Germinal center (tissue), 1 donor: ENCODE data around the gene MYOZ3.

Experiments
- DNase-seq: peaks from one replicate; pipeline ENCODE4 v3.0.0; 2012; ENCODE audit warnings: mixed read lengths, low spot score

MYOZ3 gene

GRCh38 chr5:150627731-150628545 is 33.1 kb upstream of the MYOZ3 start:
- no peak for DNase-seq

GRCh38 chr5:150628936-150629485 is 32.0 kb upstream of the MYOZ3 start:
- DNase-seq = no peak

DNA sequence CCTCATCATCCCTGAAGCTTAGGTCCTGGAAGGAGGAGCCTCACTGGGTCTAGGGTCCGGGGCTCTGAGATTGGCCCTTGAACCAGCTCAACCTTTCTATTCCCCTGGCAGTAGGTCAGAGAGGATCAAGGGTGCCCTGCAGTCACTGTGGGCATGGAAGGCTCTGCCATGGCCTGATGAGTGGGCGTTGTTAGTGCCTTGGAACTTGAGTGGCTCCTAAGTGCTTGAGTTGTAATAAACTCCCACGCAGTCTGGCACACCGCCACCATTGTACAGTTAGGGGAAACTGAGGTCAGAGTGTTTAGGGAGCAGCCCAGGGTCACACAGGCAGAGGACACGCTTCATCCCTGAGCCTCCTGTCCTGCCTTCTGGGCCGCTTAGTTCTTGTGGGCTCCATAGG is 31.0 kb upstream of the MYOZ3 start:
- DNase-seq = no peak

- no peak for DNase-seq
These were observed 30.4 kb upstream of the MYOZ3 start for GRCh38 chr5:150630461-150631325.

GRCh38 chr5:150631326-150631701 is 29.7 kb upstream of the MYOZ3 start:
- no peak for DNase-seq

- DNase-seq = no peak
These were observed 28.5 kb upstream of the MYOZ3 start for GRCh38 chr5:150632305-150633160.

DNA sequence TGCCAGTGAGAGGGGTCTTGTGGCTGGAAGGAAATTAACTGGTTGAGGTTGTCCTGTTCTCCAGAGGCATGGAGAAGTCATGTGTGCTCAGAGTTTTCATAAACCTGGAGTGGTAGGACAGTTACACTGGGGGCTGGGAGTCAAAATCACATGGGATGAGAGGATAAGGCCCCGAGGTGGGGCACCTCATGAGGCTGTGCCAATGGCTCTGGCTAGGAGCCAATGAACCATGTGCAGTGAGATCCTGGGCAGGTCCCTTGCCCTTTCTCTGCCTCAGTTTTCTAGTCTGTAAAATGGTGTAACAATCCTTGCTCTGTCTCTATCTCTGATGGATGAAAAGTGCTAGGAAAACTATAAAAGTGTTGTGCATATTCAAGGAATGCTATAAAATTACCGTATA is 27.6 kb upstream of the MYOZ3 start:
- no peak for DNase-seq

DNA sequence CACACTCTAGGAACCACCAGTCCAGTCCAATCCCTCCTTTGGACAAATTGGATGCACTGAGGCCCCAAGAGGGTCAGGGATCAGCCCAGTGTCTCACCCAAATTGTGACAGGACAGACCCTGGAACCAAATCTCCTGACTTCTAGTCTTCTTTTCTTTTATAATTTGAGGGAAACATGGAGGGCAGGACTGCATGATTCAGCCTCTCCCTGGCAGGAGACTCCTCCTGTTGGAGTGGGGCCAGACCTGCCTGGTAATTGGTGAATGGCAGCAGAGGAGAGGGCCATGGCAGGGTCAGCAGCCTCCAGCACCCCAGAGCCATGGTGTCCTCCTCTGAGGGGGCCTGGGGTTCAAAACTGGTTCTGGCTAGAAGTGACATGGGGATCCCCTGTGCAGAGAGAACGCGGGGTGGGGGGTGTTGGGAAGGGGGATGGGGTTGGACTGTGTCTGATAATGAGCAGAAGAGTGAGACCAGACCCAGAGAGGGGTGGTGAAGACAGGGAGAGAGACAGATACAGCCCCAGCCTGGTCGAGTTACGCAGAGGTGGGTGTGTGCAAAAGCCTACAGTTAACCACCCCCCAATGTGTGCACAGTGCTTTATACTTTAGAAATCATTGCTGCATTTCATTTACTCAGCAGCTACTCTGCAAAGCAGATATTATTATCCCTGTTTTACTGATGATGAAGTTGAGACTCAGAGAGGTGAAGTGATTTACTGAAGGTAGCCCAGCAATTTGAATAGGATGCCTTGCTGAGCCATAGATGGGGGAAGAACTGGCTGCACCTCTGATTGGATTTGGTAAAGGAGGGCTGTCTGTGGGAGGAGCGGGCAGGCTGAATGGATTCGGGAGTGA is 24.4 kb upstream of the MYOZ3 start:
- DNase-seq = no peak

- DNase-seq = no peak
These were observed 23.6 kb upstream of the MYOZ3 start for GRCh38 chr5:150637245-150638052.

GRCh38 chr5:150638053-150638444 is 23.0 kb upstream of the MYOZ3 start:
- no peak for DNase-seq

- DNase-seq = no peak
These were observed 22.3 kb upstream of the MYOZ3 start for GRCh38 chr5:150638488-150639376.

DNA sequence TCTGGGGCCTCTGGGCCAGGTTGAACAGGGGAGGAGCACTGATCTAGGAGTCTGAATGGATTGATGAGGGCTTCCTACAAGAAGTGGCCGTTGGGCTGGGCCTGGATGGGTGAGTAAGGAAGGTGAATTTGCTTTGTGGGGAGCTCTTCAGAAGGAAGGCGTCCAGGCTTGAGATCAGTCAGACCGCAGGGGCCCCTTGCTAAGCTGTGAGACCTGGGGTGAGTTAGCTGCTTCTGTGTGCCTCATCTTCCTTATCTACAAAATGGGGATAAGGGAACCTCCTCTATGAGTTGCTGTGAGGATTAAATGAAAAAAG is 21.7 kb upstream of the MYOZ3 start:
- DNase-seq = no peak

DNA sequence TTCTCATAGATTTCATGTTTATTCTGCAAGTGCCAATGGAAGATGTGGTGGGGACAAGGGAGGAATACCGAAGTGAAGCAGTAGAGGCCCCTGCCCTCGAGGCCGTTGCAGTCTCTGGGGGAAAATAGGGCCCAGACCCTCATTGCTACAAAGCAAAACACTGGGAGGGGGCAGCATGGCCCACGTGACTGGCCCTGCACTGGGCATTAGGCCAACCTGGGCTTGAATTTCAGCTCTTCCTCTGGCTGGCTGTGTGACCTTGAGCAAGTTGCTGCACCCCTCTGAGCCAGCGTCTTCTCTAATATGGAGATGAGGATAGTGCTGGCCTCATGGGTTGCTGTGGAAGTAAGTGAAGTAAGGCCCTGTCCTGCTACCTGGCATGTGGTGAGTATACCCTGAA is 21.3 kb upstream of the MYOZ3 start:
- DNase-seq = no peak

DNA sequence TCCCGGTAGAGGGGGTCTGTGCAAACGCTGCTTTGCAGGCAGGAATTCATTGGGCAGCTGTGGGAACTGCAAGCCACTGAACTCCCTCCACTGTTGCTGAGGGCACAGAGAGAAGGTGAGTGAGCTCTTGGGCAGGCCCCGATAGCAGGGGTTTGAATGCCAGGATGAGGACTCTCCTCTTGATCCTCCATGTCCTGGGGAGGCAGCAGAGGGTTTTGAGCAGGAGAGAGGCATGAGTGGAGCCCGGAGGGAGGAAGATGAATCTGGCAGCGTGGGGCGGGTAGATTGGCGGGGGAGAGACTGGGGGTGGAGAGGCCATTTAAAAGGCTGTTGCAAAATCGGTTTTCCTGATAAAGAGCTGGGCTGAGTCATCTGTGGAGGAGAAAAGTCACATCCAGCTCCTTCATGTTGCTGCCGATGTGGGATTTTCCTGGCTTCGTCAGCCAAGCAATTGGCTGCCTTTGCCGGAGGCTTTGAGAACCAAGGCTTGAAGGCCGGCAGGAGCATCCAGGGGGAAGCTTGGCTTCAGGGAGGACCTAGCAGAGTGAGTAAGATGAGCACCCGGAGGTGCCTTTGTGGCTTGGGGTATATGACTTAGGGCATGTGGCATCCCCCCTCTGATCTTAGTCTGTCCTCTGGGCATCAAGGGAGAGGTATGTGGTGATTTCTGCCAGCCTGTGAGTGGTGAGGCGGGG is 20.6 kb upstream of the MYOZ3 start, which contains the start of gene SYNPO:
Gene SYNPO, plus strand, starts transcription at position 350 of the 695 bp plus-strand sequence. CDS start 7,616 bp downstream, outside the sequence.
- DNase-seq = no peak

DNA sequence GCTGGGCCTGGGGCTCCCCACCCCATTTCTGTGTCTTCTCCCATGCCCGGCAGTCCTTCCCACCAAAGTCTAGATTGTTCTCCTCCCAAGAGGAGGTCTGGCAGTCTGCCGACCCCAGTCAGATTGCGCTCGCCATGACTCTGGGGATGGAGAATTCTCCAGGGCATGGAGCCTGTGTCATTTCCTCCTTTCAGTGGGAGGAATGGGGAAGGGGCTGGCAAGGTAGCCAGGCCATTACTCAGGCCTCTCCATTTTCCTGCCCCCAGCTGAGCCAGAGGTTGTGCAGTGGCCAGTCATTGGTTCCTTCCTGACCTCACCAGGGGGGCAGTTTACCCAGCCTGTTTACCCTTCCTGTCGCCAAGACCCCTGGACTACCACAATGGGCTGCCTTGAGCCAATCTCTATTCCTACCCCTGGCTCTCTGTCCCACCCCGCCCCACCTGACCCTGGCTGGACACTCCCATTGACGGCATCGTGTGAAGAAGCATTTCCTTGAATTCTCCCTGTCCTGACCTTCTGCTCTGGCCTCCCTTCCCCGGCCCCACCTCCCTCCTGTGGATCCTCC is 20.0 kb upstream of the MYOZ3 start:
- no peak for DNase-seq

- DNase-seq = no peak
These were observed 19.1 kb upstream of the MYOZ3 start for GRCh38 chr5:150641824-150642566.

DNA sequence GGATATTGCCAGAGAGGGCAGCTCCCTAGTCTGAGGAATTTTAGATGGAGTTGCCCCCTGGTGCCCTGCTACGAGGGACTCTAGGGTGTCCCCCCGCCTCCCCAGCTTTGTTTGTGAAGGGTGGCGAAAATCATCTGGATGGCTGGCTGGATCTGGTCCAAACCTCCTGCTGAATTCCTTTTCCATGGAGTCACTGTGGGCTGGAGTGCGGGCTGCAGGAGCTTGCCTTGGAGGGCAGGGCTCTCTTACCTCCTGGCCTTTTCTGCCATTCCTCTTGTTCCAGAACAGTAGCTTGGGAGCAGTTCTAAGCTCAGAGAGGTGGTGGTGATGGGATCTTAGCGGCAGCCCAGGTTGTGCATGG is 18.5 kb upstream of the MYOZ3 start:
- DNase-seq = no peak
